Thyroid gland (tissue), 4 donors: ENCODE results near the gene SLC25A17.

ENCODE experiments used
- CTCF ChIP-seq, 6 experiments: fragments of 200-600 bp in 3 of 6; fragments of 450-650 bp in 3 of 6; sonication (generic) in 3 of 6; IDR thresholded peaks; one replicate each; pipeline ENCODE4 v1.5.1; 2016 to 2019; ENCODE audit warnings: antibody characterized with exemption in 6 of 6, mild to moderate bottlenecking in 2 of 6, inconsistent platforms in 1 of 6, moderate library complexity in 1 of 6
- POLR2A ChIP-seq, 2 donors: fragments of 450-650 bp; IDR thresholded peaks; one replicate each; pipeline ENCODE4 v1.6.1; 2017; ENCODE audit warnings: antibody characterized with exemption in 2 of 2, mild to moderate bottlenecking in 2 of 2, moderate library complexity in 1 of 2

- TF ChIP-seq CTCF (IDR thresholded peaks at IDR 0.05) (no peak), POLR2A (IDR thresholded peaks at IDR 0.05) (no peak)
Observed at GRCh38 chr22:40813912-40814315, 5.2 kb downstream of the SLC25A17 start.
